NCI-H2171 treated with DMSO at 0.1 percent for 48 hours (cell line): ENCODE results near the gene UBE2K.
A peak's percentile ranks its signal among the peaks of the same experiment; 100 is the strongest.
"Not testable (repeated sequence)": the region's sequence is repeated elsewhere in the genome, so short reads cannot be mapped to it uniquely, and the experiment has no call there.

Source experiments
- DNase-seq: peaks from one replicate; lab custom pipeline; 2025; lab: John Stamatoyannopoulos, UW

UBE2K gene

GRCh38 chr4:39729557-39729956 is 31.6 kb downstream of the UBE2K start:
- DNase-seq, result no peak

GRCh38 chr4:39730072-39730471 is 32.1 kb downstream of the UBE2K start:
- DNase-seq, result no peak

- no peak for DNase-seq
These were observed 34.0 kb downstream of the UBE2K start for GRCh38 chr4:39731908-39732307.

- peak; percentile 86 for DNase-seq
These were observed 34.8 kb downstream of the UBE2K start for GRCh38 chr4:39732728-39733127.

- not testable (repeated sequence) for DNase-seq
These were observed 41.7 kb downstream of the UBE2K start for GRCh38 chr4:39739591-39739990.

GRCh38 chr4:39741401-39741800 is 43.5 kb downstream of the UBE2K start:
- DNase-seq, result no peak

GRCh38 chr4:39745920-39746319 is 48.0 kb downstream of the UBE2K start:
- no peak for DNase-seq

- DNase-seq, result no peak
These were observed 52.3 kb downstream of the UBE2K start for GRCh38 chr4:39750216-39750615.

GRCh38 chr4:39754309-39754708 is 56.4 kb downstream of the UBE2K start:
- no peak for DNase-seq

GRCh38 chr4:39756159-39756558 is 58.2 kb downstream of the UBE2K start:
- DNase-seq, result no peak

- DNase-seq, result no peak
These were observed 60.2 kb downstream of the UBE2K start for GRCh38 chr4:39758176-39758575.

- no peak for DNase-seq
These were observed 61.6 kb downstream of the UBE2K start for GRCh38 chr4:39759569-39759968.

- DNase-seq, result no peak
These were observed 63.2 kb downstream of the UBE2K start for GRCh38 chr4:39761005-39761667.

- DNase-seq, result no peak
These were observed 66.0 kb downstream of the UBE2K start for GRCh38 chr4:39763714-39764572.

GRCh38 chr4:39770005-39770404 is 72.1 kb downstream of the UBE2K start:
- DNase-seq, result no peak

GRCh38 chr4:39770471-39770870 is 72.5 kb downstream of the UBE2K start:
- no peak for DNase-seq

GRCh38 chr4:39770969-39771724 is 73.2 kb downstream of the UBE2K start:
- DNase-seq, result no peak

- DNase-seq, result not testable (repeated sequence)
These were observed 84.1 kb downstream of the UBE2K start for GRCh38 chr4:39781988-39782387.

GRCh38 chr4:39785083-39785482 is 87.1 kb downstream of the UBE2K start:
- DNase-seq, result no peak

- DNase-seq, result no peak
These were observed 88.9 kb downstream of the UBE2K start for GRCh38 chr4:39786838-39787237.

GRCh38 chr4:39792128-39792527 is 94.2 kb downstream of the UBE2K start:
- no peak for DNase-seq

- DNase-seq, result no peak
These were observed 94.6 kb downstream of the UBE2K start for GRCh38 chr4:39792529-39792928.

GRCh38 chr4:39792976-39793375 is 95.0 kb downstream of the UBE2K start:
- DNase-seq, result not testable (repeated sequence)
